ENCODE results near the gene GRM4.
"Not testable (repeated sequence)": the region's sequence is repeated elsewhere in the genome, so short reads cannot be mapped to it uniquely, and the experiment has no call there.

GRM4 gene

GRCh38 chr6:34061348-34061747, 84.5 kb downstream of the GRM4 start:
- DNase-seq = no peak

- no peak for DNase-seq
Measured at GRCh38 chr6:34059914-34060313, 86.0 kb downstream of the GRM4 start.

GRCh38 chr6:34059136-34059731, 86.7 kb downstream of the GRM4 start:
- no peak for DNase-seq

GRCh38 chr6:34057790-34058189, 88.1 kb downstream of the GRM4 start:
- no peak for DNase-seq

- DNase-seq = no peak
Measured at GRCh38 chr6:34057191-34057590, 88.7 kb downstream of the GRM4 start.

- DNase-seq = no peak
Measured at GRCh38 chr6:34056305-34057108, 89.4 kb downstream of the GRM4 start.

- peak; percentile 45 to 51 for DNase-seq
Measured at GRCh38 chr6:34055223-34055933, 90.5 kb downstream of the GRM4 start.

- no peak for DNase-seq
Measured at GRCh38 chr6:34053721-34054120, 92.2 kb downstream of the GRM4 start.

- DNase-seq = no peak
Measured at GRCh38 chr6:34052918-34053608, 92.8 kb downstream of the GRM4 start.

GRCh38 chr6:34052071-34052825, 93.6 kb downstream of the GRM4 start:
- no peak for DNase-seq

GRCh38 chr6:34051331-34051919, 94.5 kb downstream of the GRM4 start:
- no peak for DNase-seq

- DNase-seq = no peak
Measured at GRCh38 chr6:34050691-34051090, 95.2 kb downstream of the GRM4 start.

GRCh38 chr6:34049395-34050342, 96.2 kb downstream of the GRM4 start:
- no peak for DNase-seq

GRCh38 chr6:34047913-34048867, 97.7 kb downstream of the GRM4 start:
- DNase-seq = no peak

GRCh38 chr6:34046617-34047016, 99.3 kb downstream of the GRM4 start:
- no peak for DNase-seq

- no peak for DNase-seq
Measured at GRCh38 chr6:34045771-34046170, 100.1 kb downstream of the GRM4 start.

- no peak for DNase-seq
Measured at GRCh38 chr6:34044945-34045595, 100.8 kb downstream of the GRM4 start.

GRCh38 chr6:34043359-34043758, 102.5 kb downstream of the GRM4 start:
- DNase-seq = no peak

- DNase-seq = not testable (repeated sequence)
Measured at GRCh38 chr6:34041998-34042397, 103.9 kb downstream of the GRM4 start.

Measured in activated CD4-positive, alpha-beta T cell treated with anti-CD3 and anti-CD28 coated beads, Interleukin-2, amount 50 U/mL, for 4 hours (primary cell).